Measurements from ENCODE around the gene KRT75.
"Not testable (repeated sequence)": the region's sequence is repeated elsewhere in the genome, so short reads cannot be mapped to it uniquely, and the experiment has no call there.

Gene KRT75

DNA sequence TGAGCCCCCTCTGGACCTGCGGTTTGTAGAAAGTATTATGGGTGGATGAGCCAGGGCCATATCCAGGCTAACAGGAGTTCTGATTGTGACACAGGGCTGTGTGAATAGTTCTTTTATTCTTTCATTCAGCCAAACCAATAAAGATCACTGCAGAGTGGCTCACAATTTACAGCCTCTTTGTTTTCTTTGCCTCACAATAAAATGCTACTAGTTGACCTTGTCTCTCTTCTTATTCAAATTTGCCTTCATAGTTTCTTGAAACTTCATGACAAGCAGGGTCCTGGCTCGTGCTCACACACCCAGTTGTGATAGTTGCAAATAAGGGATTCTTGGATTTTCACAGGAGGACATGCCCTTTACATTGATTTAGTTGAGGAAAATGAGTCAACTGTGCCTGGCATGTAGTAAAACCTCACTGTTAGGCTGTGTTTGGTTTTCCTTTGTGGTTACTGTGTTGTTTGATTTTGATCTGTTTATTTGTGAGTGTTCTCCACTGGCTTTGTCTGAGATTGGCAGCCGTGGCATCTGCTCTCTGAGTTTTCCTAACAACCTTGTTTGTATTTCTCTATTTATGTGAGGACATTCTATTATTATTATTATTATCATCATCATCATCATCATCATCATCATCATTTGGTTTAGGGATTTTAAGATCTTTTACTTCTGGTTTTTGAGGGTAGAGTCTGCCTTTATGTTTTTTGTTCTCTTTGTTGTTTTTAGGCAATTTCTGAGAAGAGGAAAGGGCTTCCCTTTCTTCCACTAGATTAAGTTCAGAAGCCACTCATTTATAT, 20.4 kb upstream of the KRT75 start:
- DNase-seq = no peak
- no peaks in the 10 kb centered on the region for H3K9me3 ChIP-seq (ENCODE audit: control insufficient read depth, low read length)
- H3K4me1 ChIP-seq (ENCODE audit: control insufficient read depth, insufficient read depth, low read length, poor library complexity, severe bottlenecking) = no peaks in the 10 kb centered on the region
- H3K27ac ChIP-seq (ENCODE audit: insufficient read depth, low read length, poor library complexity, severe bottlenecking) = no peak overlapping the region
- no peaks in the 10 kb centered on the region for H3K27me3 ChIP-seq (replicated peaks; ENCODE audit: control insufficient read depth, insufficient read depth, low read length, poor library complexity, severe bottlenecking)
- no peaks in the 10 kb centered on the region for H3K36me3 ChIP-seq (ENCODE audit: control insufficient read depth, insufficient read depth, low read length)
- H3K4me3 ChIP-seq (ENCODE audit: insufficient read depth, low read depth, low read length, poor library complexity, severe bottlenecking) = no peak overlapping the region

DNA sequence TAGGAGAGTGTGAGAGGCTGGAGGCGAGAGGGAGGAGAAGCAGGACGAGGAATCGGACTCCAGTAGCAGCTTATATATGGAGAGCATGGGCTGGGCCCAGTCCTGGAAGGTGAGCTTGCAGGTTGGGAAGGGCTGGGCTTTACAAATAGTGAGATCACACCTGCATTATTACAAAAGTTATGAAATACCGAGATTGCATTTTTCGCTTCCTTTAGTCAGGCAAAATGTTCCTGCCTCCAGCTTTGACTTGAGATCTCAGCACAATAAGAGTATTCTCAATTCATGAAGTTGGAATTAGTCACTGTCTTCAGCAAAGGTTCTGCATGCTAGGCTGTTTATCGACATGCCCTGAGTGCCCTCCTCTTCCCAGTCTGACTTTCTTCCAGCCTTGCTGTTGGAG, 17.9 kb upstream of the KRT75 start, which contains the start of gene KRT6B:
Gene KRT6B, minus strand, starts transcription at position 46 of the 400 bp plus-strand sequence. CDS start 68 bp downstream, outside the sequence.
- Histone ChIP-seq H3K27me3 (replicated peaks; ENCODE audit: control insufficient read depth, insufficient read depth, low read length, poor library complexity, severe bottlenecking) (no peaks in the 10 kb centered on the region), H3K9me3 (ENCODE audit: control insufficient read depth, low read length) (no peaks in the 10 kb centered on the region), H3K27ac (ENCODE audit: insufficient read depth, low read length, poor library complexity, severe bottlenecking) (no peak within 1 kb of the TSS), H3K36me3 (ENCODE audit: control insufficient read depth, insufficient read depth, low read length) (no peaks in the 10 kb centered on the region), H3K4me1 (ENCODE audit: control insufficient read depth, insufficient read depth, low read length, poor library complexity, severe bottlenecking) (no peaks in the 10 kb centered on the region), H3K4me3 (ENCODE audit: insufficient read depth, low read depth, low read length, poor library complexity, severe bottlenecking) (no peak within 1 kb of the TSS)
- no peak for DNase-seq

DNA sequence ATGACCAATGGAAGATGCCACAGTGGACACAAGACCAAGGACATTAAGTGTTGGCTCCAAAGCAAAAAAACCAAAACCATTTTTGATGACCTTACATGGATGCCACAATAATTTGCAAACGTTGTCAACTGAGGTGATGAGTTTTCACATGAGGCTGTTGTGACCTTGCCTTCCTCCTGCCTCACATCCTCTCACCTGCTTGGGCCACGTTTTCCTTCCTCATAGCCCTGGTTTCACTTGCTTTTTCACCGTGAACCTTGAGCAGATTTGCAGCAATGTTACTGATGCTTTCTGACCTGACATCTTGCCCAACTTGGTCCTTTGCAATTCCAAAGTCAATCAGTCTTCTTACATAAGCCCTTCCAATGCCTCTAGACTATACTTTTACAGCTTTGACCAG, 14.1 kb upstream of the KRT75 start:
- H3K27ac ChIP-seq (ENCODE audit: insufficient read depth, low read length, poor library complexity, severe bottlenecking) = no peak overlapping the region
- DNase-seq = no peak
- no peak overlapping the region for H3K4me3 ChIP-seq (ENCODE audit: insufficient read depth, low read depth, low read length, poor library complexity, severe bottlenecking)
- H3K9me3 ChIP-seq (ENCODE audit: control insufficient read depth, low read length) = no peaks in the 10 kb centered on the region
- no peaks in the 10 kb centered on the region for H3K4me1 ChIP-seq (ENCODE audit: control insufficient read depth, insufficient read depth, low read length, poor library complexity, severe bottlenecking)
- no peaks in the 10 kb centered on the region for H3K36me3 ChIP-seq (ENCODE audit: control insufficient read depth, insufficient read depth, low read length)
- H3K27me3 ChIP-seq (replicated peaks; ENCODE audit: control insufficient read depth, insufficient read depth, low read length, poor library complexity, severe bottlenecking) = no peaks in the 10 kb centered on the region

DNA sequence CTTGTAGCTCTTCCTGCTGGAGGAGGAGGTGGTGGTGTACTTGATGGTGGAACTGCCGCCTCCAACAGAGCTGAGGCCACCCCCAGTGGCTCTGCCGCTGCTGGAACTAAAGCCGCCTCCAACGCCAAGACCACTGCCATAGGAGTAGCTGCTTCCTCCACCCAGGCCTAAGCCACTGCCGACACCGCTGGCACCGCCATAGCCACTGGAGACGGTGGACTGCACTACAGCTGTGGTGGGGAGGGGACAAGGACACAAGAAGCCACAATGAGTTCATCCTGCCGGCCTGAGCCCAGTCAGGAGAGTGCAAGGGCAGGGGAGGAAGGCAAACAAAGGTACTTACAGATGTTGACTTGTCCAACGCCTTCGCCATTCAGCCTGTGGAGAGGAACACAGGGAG, 13.0 kb upstream of the KRT75 start:
- H3K27ac ChIP-seq (ENCODE audit: insufficient read depth, low read length, poor library complexity, severe bottlenecking); DNase-seq: not testable (repeated sequence)

DNA sequence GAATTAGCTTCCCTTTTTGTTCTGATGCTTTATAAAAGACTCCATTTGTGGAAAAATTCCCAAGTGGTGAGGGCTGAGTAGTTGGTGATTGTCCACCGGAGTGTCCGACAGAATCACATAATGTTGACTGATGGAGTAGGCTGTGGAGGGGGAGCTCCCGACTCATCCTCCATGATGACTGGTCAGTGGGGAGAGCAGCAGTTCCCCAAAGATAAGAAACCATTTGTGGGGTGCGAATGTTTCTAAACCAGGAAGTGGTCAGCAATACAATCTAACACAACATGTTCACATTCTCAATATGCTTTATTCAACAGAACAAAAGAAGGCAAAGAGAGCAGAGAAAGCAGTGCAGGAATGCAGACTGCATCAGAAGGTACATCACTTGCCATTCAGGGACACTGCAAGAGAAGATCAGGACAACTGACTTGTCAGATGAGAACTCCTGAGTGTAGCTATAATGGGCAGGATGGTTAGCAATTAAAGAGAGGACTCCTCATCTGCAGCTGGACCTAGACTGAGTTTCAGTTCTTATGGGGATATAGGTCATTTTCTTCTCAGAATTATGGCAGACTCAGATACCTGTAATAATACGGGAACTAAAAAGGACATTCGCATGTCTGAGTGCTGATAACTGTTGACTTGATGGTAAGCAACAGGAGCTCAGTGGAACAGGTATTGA, 12.3 kb upstream of the KRT75 start:
- H3K27ac ChIP-seq (ENCODE audit: insufficient read depth, low read length, poor library complexity, severe bottlenecking) = no peak overlapping the region

More for the DNA sequence above, 13.0 kb upstream of the KRT75 start:
- not testable (repeated sequence) for H3K4me1 ChIP-seq (ENCODE audit: control insufficient read depth, insufficient read depth, low read length, poor library complexity, severe bottlenecking); H3K9me3 ChIP-seq (ENCODE audit: control insufficient read depth, low read length); H3K36me3 ChIP-seq (ENCODE audit: control insufficient read depth, insufficient read depth, low read length); H3K27me3 ChIP-seq (replicated peaks; ENCODE audit: control insufficient read depth, insufficient read depth, low read length, poor library complexity, severe bottlenecking); H3K4me3 ChIP-seq (ENCODE audit: insufficient read depth, low read depth, low read length, poor library complexity, severe bottlenecking)

DNA sequence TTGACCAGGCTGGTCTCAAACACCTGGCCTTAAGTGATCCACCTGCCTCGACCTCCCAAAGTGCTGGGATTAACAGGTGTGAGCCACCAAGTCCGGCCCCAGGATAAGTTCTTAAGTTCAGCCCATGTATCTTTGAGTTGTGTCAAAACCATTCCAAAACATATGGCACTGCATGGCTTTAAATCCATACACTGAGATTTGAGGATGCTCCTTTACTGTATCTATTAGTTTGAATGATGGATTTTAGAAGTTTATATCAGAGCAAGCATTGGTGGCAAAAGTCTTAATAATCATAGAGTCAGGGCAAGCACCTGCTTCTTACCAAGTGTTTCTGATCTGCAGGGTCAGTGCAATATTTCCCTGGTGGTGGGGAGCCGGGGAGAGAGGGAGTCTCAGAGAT, 11.7 kb upstream of the KRT75 start:
- Histone ChIP-seq H3K9me3 (ENCODE audit: control insufficient read depth, low read length) (no peaks in the 10 kb centered on the region), H3K36me3 (ENCODE audit: control insufficient read depth, insufficient read depth, low read length) (no peaks in the 10 kb centered on the region), H3K4me1 (ENCODE audit: control insufficient read depth, insufficient read depth, low read length, poor library complexity, severe bottlenecking) (no peaks in the 10 kb centered on the region), H3K27ac (ENCODE audit: insufficient read depth, low read length, poor library complexity, severe bottlenecking) (no peak overlapping the region), H3K27me3 (replicated peaks; ENCODE audit: control insufficient read depth, insufficient read depth, low read length, poor library complexity, severe bottlenecking) (no peaks in the 10 kb centered on the region), H3K4me3 (ENCODE audit: insufficient read depth, low read depth, low read length, poor library complexity, severe bottlenecking) (no peak overlapping the region)
- no peak for DNase-seq

More for the DNA sequence above, 12.3 kb upstream of the KRT75 start:
- no peak overlapping the region for H3K4me3 ChIP-seq (ENCODE audit: insufficient read depth, low read depth, low read length, poor library complexity, severe bottlenecking)
- no peak for DNase-seq
- no peaks in the 10 kb centered on the region for H3K36me3 ChIP-seq (ENCODE audit: control insufficient read depth, insufficient read depth, low read length)
- no peaks in the 10 kb centered on the region for H3K9me3 ChIP-seq (ENCODE audit: control insufficient read depth, low read length)
- H3K27me3 ChIP-seq (replicated peaks; ENCODE audit: control insufficient read depth, insufficient read depth, low read length, poor library complexity, severe bottlenecking) = no peaks in the 10 kb centered on the region
- no peaks in the 10 kb centered on the region for H3K4me1 ChIP-seq (ENCODE audit: control insufficient read depth, insufficient read depth, low read length, poor library complexity, severe bottlenecking)

DNA sequence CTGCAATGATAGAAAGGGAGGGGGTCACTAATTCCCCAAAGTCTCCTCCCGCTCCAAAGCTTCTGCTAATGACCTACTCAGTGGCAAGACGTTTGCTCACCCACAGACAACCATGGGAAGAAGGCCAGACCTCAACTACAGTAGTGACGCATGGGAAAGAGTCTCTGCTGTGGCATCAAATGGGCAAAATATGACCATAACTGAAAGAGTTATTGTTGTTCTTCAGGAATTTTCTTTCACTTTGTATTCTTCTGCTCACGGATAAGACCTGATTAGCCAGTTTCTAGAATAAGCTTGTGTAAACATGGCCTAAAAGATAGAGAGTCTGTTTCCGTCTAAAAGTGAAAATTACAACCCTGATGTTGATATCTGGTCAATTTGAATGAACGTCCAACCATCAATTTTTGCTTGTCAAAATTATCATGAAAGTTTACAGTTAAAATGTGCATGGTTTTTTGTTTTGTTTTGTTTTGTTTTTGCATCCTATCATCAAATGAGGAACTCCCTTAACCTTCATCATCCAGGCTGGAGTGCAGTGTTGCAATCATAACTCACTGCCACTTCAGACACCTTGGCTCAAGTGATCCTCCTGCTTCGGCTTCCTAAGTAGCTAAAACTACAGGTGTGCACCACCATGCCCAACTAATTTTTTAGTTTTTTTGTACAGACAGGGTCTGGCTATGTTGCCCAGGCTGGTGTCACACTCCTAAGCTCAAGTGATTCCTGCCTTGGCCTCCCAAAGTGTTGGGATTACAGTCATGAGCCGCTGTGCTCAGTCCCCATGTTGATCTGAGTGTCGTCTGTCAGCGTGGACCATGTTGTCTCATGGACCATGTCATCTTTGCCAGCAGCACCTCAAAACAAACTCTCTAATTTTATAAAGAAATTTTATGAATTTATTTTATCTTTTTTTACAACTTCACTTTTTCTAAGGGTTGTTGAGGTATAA, 10.8 kb upstream of the KRT75 start:
- no peaks in the 10 kb centered on the region for H3K27me3 ChIP-seq (replicated peaks; ENCODE audit: control insufficient read depth, insufficient read depth, low read length, poor library complexity, severe bottlenecking)
- no peaks in the 10 kb centered on the region for H3K9me3 ChIP-seq (ENCODE audit: control insufficient read depth, low read length)
- no peak for DNase-seq
- no peaks in the 10 kb centered on the region for H3K36me3 ChIP-seq (ENCODE audit: control insufficient read depth, insufficient read depth, low read length)
- no peak overlapping the region for H3K27ac ChIP-seq (ENCODE audit: insufficient read depth, low read length, poor library complexity, severe bottlenecking)
- H3K4me3 ChIP-seq (ENCODE audit: insufficient read depth, low read depth, low read length, poor library complexity, severe bottlenecking) = no peak overlapping the region
- no peaks in the 10 kb centered on the region for H3K4me1 ChIP-seq (ENCODE audit: control insufficient read depth, insufficient read depth, low read length, poor library complexity, severe bottlenecking)

DNA sequence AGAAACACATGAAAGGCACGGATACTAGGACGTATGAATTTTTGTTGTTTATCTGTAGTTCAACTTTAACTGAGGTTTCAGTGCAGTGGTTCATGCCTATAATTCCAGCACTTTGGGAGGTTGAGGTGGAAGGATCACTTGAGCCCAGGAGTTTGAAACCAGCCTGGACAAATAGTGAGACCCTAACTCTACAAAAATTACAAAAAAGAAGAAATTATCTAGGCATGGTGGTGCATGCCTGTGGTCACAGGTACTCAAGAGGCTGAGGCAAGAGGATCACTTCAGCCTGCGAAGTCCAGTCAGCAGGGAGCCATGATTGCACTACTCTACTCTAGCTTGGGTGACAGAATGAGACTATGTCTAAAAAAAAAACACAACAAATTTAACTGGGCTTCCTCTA, 9.8 kb upstream of the KRT75 start:
- no peak overlapping the region for H3K4me3 ChIP-seq (ENCODE audit: insufficient read depth, low read depth, low read length, poor library complexity, severe bottlenecking)
- DNase-seq = no peak
- H3K27me3 ChIP-seq (replicated peaks; ENCODE audit: control insufficient read depth, insufficient read depth, low read length, poor library complexity, severe bottlenecking) = no peaks in the 10 kb centered on the region
- H3K4me1 ChIP-seq (ENCODE audit: control insufficient read depth, insufficient read depth, low read length, poor library complexity, severe bottlenecking) = no peaks in the 10 kb centered on the region
- no peaks in the 10 kb centered on the region for H3K36me3 ChIP-seq (ENCODE audit: control insufficient read depth, insufficient read depth, low read length)
- no peak overlapping the region for H3K27ac ChIP-seq (ENCODE audit: insufficient read depth, low read length, poor library complexity, severe bottlenecking)
- no peaks in the 10 kb centered on the region for H3K9me3 ChIP-seq (ENCODE audit: control insufficient read depth, low read length)

DNA sequence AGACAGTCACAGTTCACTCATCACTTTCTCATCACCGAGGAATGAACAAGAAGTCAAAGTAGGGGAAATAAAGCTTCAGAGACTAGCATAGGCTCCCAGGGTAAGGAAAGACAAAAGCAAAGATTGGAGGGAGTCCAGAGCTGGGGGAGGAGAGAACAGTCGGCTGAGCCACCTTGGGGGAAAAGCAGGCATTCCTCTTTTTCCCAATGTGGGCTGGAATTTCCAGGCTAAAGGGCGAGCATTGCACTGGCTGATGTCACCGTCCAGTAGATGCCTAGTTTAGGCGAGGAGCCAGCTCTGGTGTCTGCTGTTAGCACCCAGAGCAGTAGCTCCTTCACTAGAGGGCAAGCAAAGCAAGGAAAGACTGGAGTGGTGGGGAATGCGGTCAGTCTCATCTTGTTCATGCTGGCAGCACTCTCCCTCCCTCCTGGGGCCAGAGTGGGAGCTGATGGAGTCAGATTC, 8.5 kb upstream of the KRT75 start:
- H3K36me3 ChIP-seq (ENCODE audit: control insufficient read depth, insufficient read depth, low read length) = no peaks in the 10 kb centered on the region
- no peaks in the 10 kb centered on the region for H3K9me3 ChIP-seq (ENCODE audit: control insufficient read depth, low read length)
- H3K4me1 ChIP-seq (ENCODE audit: control insufficient read depth, insufficient read depth, low read length, poor library complexity, severe bottlenecking) = no peaks in the 10 kb centered on the region
- DNase-seq = no peak
- no peak overlapping the region for H3K4me3 ChIP-seq (ENCODE audit: insufficient read depth, low read depth, low read length, poor library complexity, severe bottlenecking)
- no peaks in the 10 kb centered on the region for H3K27me3 ChIP-seq (replicated peaks; ENCODE audit: control insufficient read depth, insufficient read depth, low read length, poor library complexity, severe bottlenecking)
- H3K27ac ChIP-seq (ENCODE audit: insufficient read depth, low read length, poor library complexity, severe bottlenecking) = no peak overlapping the region
